ENCODE measurements around the gene SLC25A27. TPM values are rescaled to one million over a fixed set of nuclear protein-coding genes. Genes with fewer than 3 reads are reported as not detected.

The SLC25A27 gene
- total RNA-seq, 6 experiments from 2014 or later = 0.07 to 0.57 (median 0.39) TPM; not detected in 2

- TF ChIP-seq CTCF (IDR thresholded peaks at IDR 0.05) = no peak
Observed at GRCh38 chr6:46689657-46690056, 36.9 kb downstream of the SLC25A27 start.

GRCh38 chr6:46690141-46690755 is 37.5 kb downstream of the SLC25A27 start:
- TF ChIP-seq CTCF (IDR thresholded peaks at IDR 0.05) = no peak
- Mint-ChIP-seq H3K36me3 (ENCODE audit: low read depth) (no peaks in the 10 kb centered on the region; the same call in 1 of the 2 replicates), H3K9me3 (peaks cover 23% of the 10 kb centered on the region), H3K27ac (no peak overlapping the region), H3K4me1 (ENCODE audit: low read depth) (no peaks in the 10 kb centered on the region), H3K27me3 (ENCODE audit: insufficient read depth) (peaks cover 2% of the 10 kb centered on the region; the same call in 1 of the 2 replicates), H3K4me3 (no peak overlapping the region)
- DNase-seq = no peak

More at GRCh38 chr6:46689657-46690056, 36.9 kb downstream of the SLC25A27 start:
- Mint-ChIP-seq H3K27ac (no peak overlapping the region), H3K27me3 (ENCODE audit: insufficient read depth) (peaks cover 2% of the 10 kb centered on the region; the same call in 1 of the 2 replicates), H3K4me1 (ENCODE audit: low read depth) (no peaks in the 10 kb centered on the region), H3K9me3 (peaks cover 23% of the 10 kb centered on the region), H3K4me3 (no peak overlapping the region), H3K36me3 (ENCODE audit: low read depth) (no peaks in the 10 kb centered on the region; the same call in 1 of the 2 replicates)
- DNase-seq = no peak

- Mint-ChIP-seq H3K36me3 (ENCODE audit: low read depth) (no peaks in the 10 kb centered on the region; the same call in 1 of the 2 replicates), H3K9me3 (peaks cover 20% of the 10 kb centered on the region), H3K4me1 (ENCODE audit: low read depth) (no peaks in the 10 kb centered on the region), H3K4me3 (no peak overlapping the region), H3K27ac (no peak overlapping the region), H3K27me3 (ENCODE audit: insufficient read depth) (peaks cover 2% of the 10 kb centered on the region; the same call in 1 of the 2 replicates)
- no peak for DNase-seq
- no peak for TF ChIP-seq CTCF (IDR thresholded peaks at IDR 0.05)
Observed at GRCh38 chr6:46690911-46691451, 38.2 kb downstream of the SLC25A27 start.

- no peak for DNase-seq
- TF ChIP-seq CTCF (IDR thresholded peaks at IDR 0.05) = no peak
- H3K27me3 Mint-ChIP-seq (ENCODE audit: insufficient read depth) = no peaks in the 10 kb centered on the region
- H3K4me1 Mint-ChIP-seq (ENCODE audit: low read depth) = no peaks in the 10 kb centered on the region
- H3K9me3 Mint-ChIP-seq = no peaks in the 10 kb centered on the region; the same call in 1 of the 2 replicates
- no peaks in the 10 kb centered on the region for H3K36me3 Mint-ChIP-seq (ENCODE audit: low read depth)
- no peak overlapping the region for H3K4me3 Mint-ChIP-seq
- H3K27ac Mint-ChIP-seq = no peak overlapping the region
Observed at GRCh38 chr6:46699970-46700369, 47.2 kb downstream of the SLC25A27 start.

- no peaks in the 10 kb centered on the region; the same call in 1 of the 2 replicates for H3K9me3 Mint-ChIP-seq
- H3K36me3 Mint-ChIP-seq (ENCODE audit: low read depth) = no peaks in the 10 kb centered on the region
- DNase-seq = no peak
- no peak overlapping the region for H3K27ac Mint-ChIP-seq
- no peaks in the 10 kb centered on the region for H3K4me1 Mint-ChIP-seq (ENCODE audit: low read depth)
- H3K4me3 Mint-ChIP-seq = no peak overlapping the region
- H3K27me3 Mint-ChIP-seq (ENCODE audit: insufficient read depth) = no peaks in the 10 kb centered on the region; the same call in 1 of the 2 replicates
- no peak for TF ChIP-seq CTCF (IDR thresholded peaks at IDR 0.05)
Observed at GRCh38 chr6:46704562-46704961, 51.8 kb downstream of the SLC25A27 start.
